ENCODE results near the gene PAPSS2.
A peak's percentile ranks its signal among the peaks of the same experiment; 100 is the strongest.
"Not testable (repeated sequence)": the region's sequence is repeated elsewhere in the genome, so short reads cannot be mapped to it uniquely, and the experiment has no call there.

PAPSS2 gene

GRCh38 chr10:87659571-87660483 lies at the start of gene PAPSS2:
TSS of gene PAPSS2 (plus strand) at chr10:87659878. CDS start at chr10:87659982, 104 bp downstream.
- DNase-seq: peak in 1 of 2 experiments; percentile 25

- DNase-seq: not testable (repeated sequence)
These were observed 48.3 kb upstream of the PAPSS2 start for GRCh38 chr10:87611341-87611740.

GRCh38 chr10:87612115-87612514 lies 47.6 kb upstream of the PAPSS2 start:
- DNase-seq: no peak

- DNase-seq: no peak
These were observed 45.9 kb upstream of the PAPSS2 start for GRCh38 chr10:87613751-87614150.

GRCh38 chr10:87615856-87616255 lies 43.8 kb upstream of the PAPSS2 start:
- no peak for DNase-seq

- no peak for DNase-seq
These were observed 42.2 kb upstream of the PAPSS2 start for GRCh38 chr10:87617503-87617902.

GRCh38 chr10:87618566-87619423 lies 40.9 kb upstream of the PAPSS2 start:
- no peak for DNase-seq

GRCh38 chr10:87619705-87620104 lies 40.0 kb upstream of the PAPSS2 start:
- DNase-seq: no peak

GRCh38 chr10:87621440-87621839 lies 38.2 kb upstream of the PAPSS2 start:
- DNase-seq: not testable (repeated sequence)

- DNase-seq: no peak
These were observed 37.2 kb upstream of the PAPSS2 start for GRCh38 chr10:87622314-87623004.

- DNase-seq: no peak
These were observed 36.5 kb upstream of the PAPSS2 start for GRCh38 chr10:87623191-87623590.

GRCh38 chr10:87625661-87626060 lies 34.0 kb upstream of the PAPSS2 start:
- no peak for DNase-seq

- DNase-seq: no peak
These were observed 33.2 kb upstream of the PAPSS2 start for GRCh38 chr10:87626422-87626892.

GRCh38 chr10:87630171-87630570 lies 29.5 kb upstream of the PAPSS2 start:
- no peak for DNase-seq

GRCh38 chr10:87632454-87632853 lies 27.2 kb upstream of the PAPSS2 start:
- DNase-seq: no peak

- no peak for DNase-seq
These were observed 25.4 kb upstream of the PAPSS2 start for GRCh38 chr10:87634311-87634710.

- peak; percentile 7 to 14 for DNase-seq
These were observed 24.0 kb upstream of the PAPSS2 start for GRCh38 chr10:87635498-87636312.

- no peak for DNase-seq
These were observed 23.3 kb upstream of the PAPSS2 start for GRCh38 chr10:87636313-87636915.

- DNase-seq: no peak
These were observed 20.2 kb upstream of the PAPSS2 start for GRCh38 chr10:87639493-87639892.

- no peak for DNase-seq
These were observed 19.6 kb upstream of the PAPSS2 start for GRCh38 chr10:87640043-87640442.

GRCh38 chr10:87642486-87642885 lies 17.2 kb upstream of the PAPSS2 start:
- DNase-seq: no peak

- DNase-seq: no peak
These were observed 16.7 kb upstream of the PAPSS2 start for GRCh38 chr10:87642988-87643387.
